IPS-NIHi7 (cell line): ENCODE measurements around the gene UGT1A7.
"Not testable (repeated sequence)": the region's sequence is repeated elsewhere in the genome, so short reads cannot be mapped to it uniquely, and the experiment has no call there.

Source experiments
- DNase-seq: peaks from one replicate; pipeline ENCODE4 v3.0.0; 2012; ENCODE audit warnings: mixed read lengths; ENCODE audit errors: extremely low spot score

Gene UGT1A7

GRCh38 chr2:233712611-233713261, 31.0 kb downstream of the UGT1A7 start, which contains the start of gene UGT1A5:
UGT1A5 (plus strand) TSS chr2:233712907; CDS start chr2:233712992, 85 bp downstream.
- no peak for DNase-seq

- DNase-seq: no peak
These were observed 31.5 kb downstream of the UGT1A7 start for GRCh38 chr2:233713262-233713615.

- no peak for DNase-seq
These were observed 32.4 kb downstream of the UGT1A7 start for GRCh38 chr2:233714121-233714520.

- no peak for DNase-seq
These were observed 36.9 kb downstream of the UGT1A7 start, which contains the start of gene UGT1A4 for GRCh38 chr2:233718552-233718951. UGT1A4 (plus strand) TSS chr2:233718736; CDS start chr2:233718821, 85 bp downstream.

GRCh38 chr2:233728723-233729301, 47.1 kb downstream of the UGT1A7 start, which contains the start of gene UGT1A3:
UGT1A3 (plus strand) TSS chr2:233729042; CDS start chr2:233729127, 85 bp downstream.
- DNase-seq: no peak

- not testable (repeated sequence) for DNase-seq
These were observed 55.4 kb downstream of the UGT1A7 start for GRCh38 chr2:233736868-233737653.

GRCh38 chr2:233740870-233741269, 59.2 kb downstream of the UGT1A7 start:
- DNase-seq: no peak

- no peak for DNase-seq
These were observed 62.0 kb downstream of the UGT1A7 start for GRCh38 chr2:233743464-233744259.

GRCh38 chr2:233745073-233745755, 63.5 kb downstream of the UGT1A7 start:
- DNase-seq: no peak

- not testable (repeated sequence) for DNase-seq
These were observed 64.1 kb downstream of the UGT1A7 start for GRCh38 chr2:233745838-233746237.

GRCh38 chr2:233746475-233747282, 65.0 kb downstream of the UGT1A7 start:
- no peak for DNase-seq

GRCh38 chr2:233747283-233747544, 65.5 kb downstream of the UGT1A7 start:
- no peak for DNase-seq

GRCh38 chr2:233750689-233751088, 69.0 kb downstream of the UGT1A7 start:
- DNase-seq: not testable (repeated sequence)

GRCh38 chr2:233751212-233752009, 69.7 kb downstream of the UGT1A7 start:
- DNase-seq: not testable (repeated sequence)

- no peak for DNase-seq
These were observed 73.3 kb downstream of the UGT1A7 start for GRCh38 chr2:233754872-233755611.

GRCh38 chr2:233756429-233757081, 74.9 kb downstream of the UGT1A7 start:
- no peak for DNase-seq

- no peak for DNase-seq
These were observed 76.4 kb downstream of the UGT1A7 start for GRCh38 chr2:233758141-233758540.

GRCh38 chr2:233758849-233759248, 77.1 kb downstream of the UGT1A7 start:
- no peak for DNase-seq
